Measurements from ENCODE around the gene NTRK1.

The NTRK1 gene

DNA sequence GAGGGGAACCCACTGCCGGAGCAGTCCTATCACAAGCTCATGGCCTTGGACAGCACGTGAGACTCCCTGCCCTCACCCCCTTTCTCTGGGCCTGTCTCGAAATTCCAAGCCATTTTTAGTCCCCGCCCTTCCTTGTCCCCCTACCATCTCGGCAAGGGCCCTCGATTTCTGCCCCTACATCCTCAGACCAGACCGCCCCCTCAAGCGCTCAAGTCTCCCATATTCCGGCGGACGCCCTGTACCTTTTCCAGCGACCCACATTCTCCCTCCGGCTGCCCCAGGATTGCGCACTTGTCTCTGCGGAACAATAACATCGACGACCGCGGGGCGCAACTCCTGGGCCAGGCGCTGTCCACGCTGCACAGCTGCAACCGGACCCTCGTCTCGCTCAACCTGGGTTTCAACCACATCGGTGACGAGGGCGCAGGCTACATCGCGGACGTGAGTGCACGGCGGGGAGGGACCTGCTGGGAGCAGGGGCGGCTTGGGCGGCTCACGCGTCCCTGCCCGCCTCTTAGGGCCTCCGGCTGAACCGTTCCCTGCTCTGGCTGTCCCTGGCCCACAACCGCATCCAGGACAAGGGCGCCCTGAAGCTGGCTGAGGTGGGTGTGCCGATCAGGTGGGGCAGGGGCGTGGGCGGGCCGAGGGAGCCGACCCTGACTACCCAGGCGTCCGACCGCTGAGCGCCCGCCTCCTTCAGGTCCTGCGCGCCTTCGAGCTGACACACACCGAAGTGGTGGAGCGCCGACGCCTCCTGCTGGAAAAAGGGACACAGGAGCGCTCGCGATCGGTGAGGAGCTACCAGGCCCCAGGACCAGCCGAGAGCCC, 66.8 kb downstream of the NTRK1 start:
- peak; percentile 88 for DNase-seq
- Mint-ChIP-seq H3K4me1 (peaks cover 19% of the 10 kb centered on the region), H3K36me3 (ENCODE audit: low read depth) (no peaks in the 10 kb centered on the region), H3K9me3 (peaks cover 5% of the 10 kb centered on the region), H3K27ac (no peak overlapping the region), H3K4me3 (peak overlapping the region; percentile 74), H3K27me3 (ENCODE audit: low read depth, poor library complexity) (peaks cover 94% of the 10 kb centered on the region)
- TF ChIP-seq, protein P1, sequence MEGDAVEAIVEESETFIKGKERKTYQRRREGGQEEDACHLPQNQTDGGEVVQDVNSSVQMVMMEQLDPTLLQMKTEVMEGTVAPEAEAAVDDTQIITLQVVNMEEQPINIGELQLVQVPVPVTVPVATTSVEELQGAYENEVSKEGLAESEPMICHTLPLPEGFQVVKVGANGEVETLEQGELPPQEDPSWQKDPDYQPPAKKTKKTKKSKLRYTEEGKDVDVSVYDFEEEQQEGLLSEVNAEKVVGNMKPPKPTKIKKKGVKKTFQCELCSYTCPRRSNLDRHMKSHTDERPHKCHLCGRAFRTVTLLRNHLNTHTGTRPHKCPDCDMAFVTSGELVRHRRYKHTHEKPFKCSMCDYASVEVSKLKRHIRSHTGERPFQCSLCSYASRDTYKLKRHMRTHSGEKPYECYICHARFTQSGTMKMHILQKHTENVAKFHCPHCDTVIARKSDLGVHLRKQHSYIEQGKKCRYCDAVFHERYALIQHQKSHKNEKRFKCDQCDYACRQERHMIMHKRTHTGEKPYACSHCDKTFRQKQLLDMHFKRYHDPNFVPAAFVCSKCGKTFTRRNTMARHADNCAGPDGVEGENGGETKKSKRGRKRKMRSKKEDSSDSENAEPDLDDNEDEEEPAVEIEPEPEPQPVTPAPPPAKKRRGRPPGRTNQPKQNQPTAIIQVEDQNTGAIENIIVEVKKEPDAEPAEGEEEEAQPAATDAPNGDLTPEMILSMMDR (IDR thresholded peaks at IDR 0.05) = peak; percentile 71

DNA sequence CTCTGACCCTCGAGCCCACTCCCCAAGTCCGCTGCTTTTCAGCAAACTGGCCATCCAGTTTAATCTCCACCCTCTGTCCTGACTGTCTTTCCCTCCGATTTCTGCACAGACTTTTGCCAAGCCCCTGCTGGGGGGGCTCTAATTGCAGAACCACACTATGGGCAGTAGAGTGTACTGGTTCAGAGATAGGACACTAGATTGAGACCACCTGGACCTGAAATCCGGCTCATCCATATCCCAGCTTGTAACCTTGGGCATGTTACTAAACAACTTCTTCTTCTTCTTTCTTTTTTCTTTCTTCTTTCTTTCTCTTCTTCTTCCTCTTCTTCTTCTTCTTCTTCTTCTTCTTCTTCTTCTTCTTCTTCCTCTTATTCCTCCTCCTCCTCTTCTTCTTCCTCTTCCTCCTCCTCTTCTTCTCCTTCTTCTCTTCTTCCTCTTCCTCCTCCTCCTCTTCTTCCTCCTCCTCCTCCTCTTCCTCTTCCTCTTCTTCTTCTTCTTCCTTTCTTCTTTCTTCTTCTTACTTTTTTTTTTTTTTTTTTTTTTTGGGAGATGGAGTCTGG, 67.5 kb downstream of the NTRK1 start:
- peaks cover 18% of the 10 kb centered on the region for H3K4me1 Mint-ChIP-seq
- TF ChIP-seq, protein P1 (IDR thresholded peaks at IDR 0.05) = peak; percentile 7
- H3K36me3 Mint-ChIP-seq (ENCODE audit: low read depth) = no peaks in the 10 kb centered on the region
- peaks cover 5% of the 10 kb centered on the region for H3K9me3 Mint-ChIP-seq
- DNase-seq = no peak
- H3K27ac Mint-ChIP-seq = no peak overlapping the region
- H3K4me3 Mint-ChIP-seq = peak overlapping the region; percentile 74
- H3K27me3 Mint-ChIP-seq (ENCODE audit: low read depth, poor library complexity) = peaks cover 89% of the 10 kb centered on the region

DNA sequence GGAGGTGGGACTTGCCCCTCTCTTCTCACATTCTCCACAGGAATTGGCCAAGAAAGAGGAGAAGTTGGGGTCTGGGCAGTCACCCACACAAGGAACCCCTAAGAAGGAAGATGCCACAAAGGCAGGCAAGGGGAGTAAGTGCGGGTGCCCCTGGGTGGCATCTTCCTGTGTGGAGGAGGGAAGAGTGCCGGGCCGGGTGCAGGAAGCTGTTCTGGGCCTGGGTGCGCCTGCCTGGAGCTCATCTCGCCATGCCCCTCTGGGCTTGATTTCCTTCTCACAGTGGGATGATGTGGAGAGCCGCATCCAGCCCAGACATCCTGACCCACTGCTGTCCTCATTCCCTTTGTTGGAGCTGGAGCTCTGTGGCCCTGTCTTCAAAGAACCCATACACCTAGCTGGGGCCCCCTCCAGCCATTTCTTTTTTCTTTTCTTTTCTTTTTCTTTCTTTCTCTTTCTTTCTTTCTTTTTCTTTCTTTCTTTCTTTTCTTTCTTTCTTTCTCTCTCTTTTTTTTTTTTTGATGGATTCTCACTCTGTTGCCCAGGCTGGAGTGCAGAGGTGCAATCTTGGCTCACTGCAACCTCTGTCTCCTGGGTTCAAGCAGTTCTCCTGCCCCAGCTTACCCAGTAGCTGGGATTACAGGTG, 69.1 kb downstream of the NTRK1 start:
- peaks cover 9% of the 10 kb centered on the region for H3K36me3 Mint-ChIP-seq (ENCODE audit: low read depth)
- peaks cover 73% of the 10 kb centered on the region for H3K27me3 Mint-ChIP-seq (ENCODE audit: low read depth, poor library complexity)

DNA sequence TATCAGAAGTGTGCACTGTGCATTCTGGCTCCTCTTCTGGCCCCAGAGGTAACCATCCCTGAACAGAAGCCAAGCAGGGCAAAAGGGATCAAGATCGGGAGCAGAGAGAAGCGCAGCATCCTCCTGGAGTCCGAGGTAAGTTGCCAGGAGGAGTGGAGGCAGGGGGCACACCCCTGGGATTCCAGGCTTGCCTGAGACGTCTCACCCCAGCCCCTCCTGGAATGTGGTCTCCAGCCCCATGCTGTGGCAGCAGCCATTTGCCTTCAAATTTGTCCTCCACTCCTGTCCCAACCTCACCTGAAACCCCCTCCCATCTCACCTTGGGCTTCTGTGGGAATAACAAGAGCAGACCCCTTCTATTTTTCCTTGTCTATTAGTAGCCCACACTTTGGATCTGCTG, 69.8 kb downstream of the NTRK1 start:
- peaks cover 65% of the 10 kb centered on the region for H3K27me3 Mint-ChIP-seq (ENCODE audit: low read depth, poor library complexity)

More for the DNA sequence above, 69.1 kb downstream of the NTRK1 start:
- peaks cover 12% of the 10 kb centered on the region for H3K4me1 Mint-ChIP-seq
- TF ChIP-seq, protein P1 (IDR thresholded peaks at IDR 0.05) = no peak
- H3K27ac Mint-ChIP-seq = no peak overlapping the region
- H3K9me3 Mint-ChIP-seq = peaks cover 5% of the 10 kb centered on the region
- no peak for DNase-seq
- H3K4me3 Mint-ChIP-seq = no peak overlapping the region

More for the DNA sequence above, 69.8 kb downstream of the NTRK1 start:
- Mint-ChIP-seq H3K4me3 (no peak overlapping the region), H3K36me3 (ENCODE audit: low read depth) (peaks cover 11% of the 10 kb centered on the region), H3K4me1 (peaks cover 17% of the 10 kb centered on the region), H3K9me3 (peaks cover 5% of the 10 kb centered on the region), H3K27ac (no peak overlapping the region)
- DNase-seq = no peak
- TF ChIP-seq, protein P1 (IDR thresholded peaks at IDR 0.05) = no peak
